GM18499 (cell line): ENCODE results near the gene TNNI2.

Source experiments
- ATAC-seq: cut with Tn5 transposase; IDR thresholded peaks from one replicate; pipeline ENCODE4 v1.9.1; 2021; ENCODE audit warnings: moderate number of reproducible peaks; ENCODE audit not compliant: insufficient read depth, unreplicated experiment

The TNNI2 gene

GRCh38 chr11:1857064-1857463, 18.3 kb downstream of the TNNI2 start:
- ATAC-seq, result no peak

DNA sequence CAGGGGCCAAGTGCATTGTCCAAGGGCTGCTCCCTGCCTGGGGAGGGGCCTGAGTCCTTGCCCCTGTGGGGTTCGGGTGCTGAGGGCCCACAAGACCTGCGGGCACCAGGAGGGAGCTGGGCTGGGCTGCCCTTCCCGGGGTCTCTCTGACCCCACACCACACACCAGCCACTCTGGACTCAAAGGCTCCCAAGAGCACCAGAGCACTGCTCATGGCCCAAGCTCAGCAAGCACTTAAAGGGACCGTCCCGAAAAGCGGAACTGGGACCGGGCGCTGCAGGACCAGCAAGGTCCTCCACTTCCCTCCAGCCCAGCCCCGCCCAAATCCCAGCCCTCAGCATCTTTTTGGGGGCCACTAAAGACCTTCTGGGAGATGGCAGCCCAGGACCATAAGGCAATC, 19.4 kb downstream of the TNNI2 start:
- ATAC-seq, result no peak

DNA sequence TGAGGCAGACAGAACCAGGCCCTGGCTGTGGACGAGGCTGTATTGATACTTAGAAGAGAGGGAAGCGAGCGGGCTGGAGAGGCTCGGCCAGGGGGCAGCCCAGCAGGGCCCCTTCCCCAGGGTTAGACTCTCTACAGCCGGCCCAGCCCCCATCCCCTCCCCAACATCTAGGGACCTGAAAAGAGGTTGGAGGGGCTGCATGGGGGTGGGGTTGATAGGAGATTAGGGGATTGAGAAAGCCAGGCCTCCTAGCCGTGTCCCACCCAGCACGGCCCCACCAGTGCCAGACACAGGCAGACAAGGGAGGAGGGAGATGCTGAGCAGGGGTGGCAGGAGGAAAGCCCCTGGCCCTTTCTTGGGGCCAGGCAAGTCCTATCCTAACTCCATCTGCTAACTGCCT, 19.8 kb downstream of the TNNI2 start:
- ATAC-seq, result no peak

DNA sequence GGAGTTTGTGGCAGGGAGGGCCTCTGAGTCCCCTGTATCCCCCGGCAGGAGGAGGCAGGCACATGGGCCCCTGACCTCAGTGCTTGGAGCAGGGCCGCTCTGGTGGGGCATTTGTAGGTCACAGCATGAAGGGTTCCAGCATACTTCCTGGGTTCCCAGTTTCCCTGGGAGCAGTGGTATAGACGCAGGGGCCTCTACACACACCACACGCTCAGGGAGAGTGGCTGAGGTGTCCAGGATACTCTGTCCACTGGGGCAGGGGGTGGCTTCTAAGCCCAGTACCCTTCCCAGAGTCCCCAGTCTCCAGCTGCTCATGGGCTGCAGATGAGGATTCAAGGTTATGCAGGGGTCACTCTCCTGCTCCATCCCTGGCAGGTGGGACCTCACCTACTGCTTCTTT, 20.2 kb downstream of the TNNI2 start:
- ATAC-seq, result no peak

DNA sequence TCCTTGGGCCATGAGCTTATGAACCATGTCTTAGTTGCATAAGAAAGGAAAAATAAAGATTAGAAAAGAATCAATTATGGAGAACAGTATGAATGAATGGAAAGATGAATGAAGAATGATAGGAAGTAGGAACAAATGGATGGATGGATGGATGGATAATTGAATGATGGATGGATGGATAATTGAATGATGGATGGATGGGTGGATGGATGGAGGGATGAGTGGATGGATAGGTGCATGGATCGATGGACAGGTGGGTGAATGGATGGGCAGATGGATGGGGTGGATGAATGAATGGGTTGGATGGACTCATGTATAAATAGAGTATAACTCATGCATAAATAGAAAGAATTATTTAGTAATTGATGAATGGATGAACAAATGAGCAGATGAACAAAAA, 21.3 kb downstream of the TNNI2 start:
- no peak for ATAC-seq

DNA sequence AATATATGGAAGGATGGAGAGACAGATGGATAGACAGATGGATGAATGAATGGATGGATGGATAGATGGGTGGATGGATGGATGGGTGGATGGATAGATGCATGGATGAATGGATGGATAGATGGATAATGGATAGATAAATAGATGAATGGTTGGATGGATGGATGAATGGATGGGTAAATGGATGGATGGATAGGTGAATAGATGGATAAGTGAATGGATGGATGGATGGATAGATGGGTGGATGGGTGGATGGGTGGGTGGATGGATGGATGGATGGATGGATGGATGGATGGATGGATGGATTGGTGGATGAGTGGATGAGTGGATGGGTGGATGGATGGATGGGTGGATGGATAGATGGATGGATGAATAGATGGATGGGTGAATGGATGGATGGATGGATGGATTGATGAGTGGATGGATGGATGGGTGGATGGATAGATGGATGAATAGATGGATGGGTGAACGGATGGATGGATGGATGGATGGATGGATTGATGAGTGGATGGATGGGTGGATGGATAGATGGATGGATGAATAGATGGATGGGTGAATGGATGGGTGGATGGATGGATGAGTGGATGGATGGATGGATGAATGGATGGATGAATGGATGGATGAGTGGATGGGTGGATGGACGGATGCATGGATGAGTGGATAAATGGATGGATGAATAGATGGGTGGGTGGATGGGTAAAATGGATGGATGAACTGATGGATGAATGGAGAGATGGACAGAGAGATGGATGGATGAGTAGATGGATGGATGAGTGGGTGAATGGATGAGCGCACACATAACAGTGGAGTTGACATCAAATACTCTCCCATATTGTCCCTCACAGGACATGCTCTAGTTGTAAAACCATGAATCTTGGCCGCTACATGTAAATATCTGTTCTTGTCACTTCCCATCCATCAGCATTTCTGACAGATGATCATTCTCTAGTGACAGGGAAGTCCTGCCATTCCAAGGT, 22.9 kb downstream of the TNNI2 start:
- no peak for ATAC-seq

GRCh38 chr11:1862588-1863351, 24.0 kb downstream of the TNNI2 start:
- ATAC-seq, result no peak

- no peak for ATAC-seq
These were observed 24.8 kb downstream of the TNNI2 start for GRCh38 chr11:1863352-1864216.

DNA sequence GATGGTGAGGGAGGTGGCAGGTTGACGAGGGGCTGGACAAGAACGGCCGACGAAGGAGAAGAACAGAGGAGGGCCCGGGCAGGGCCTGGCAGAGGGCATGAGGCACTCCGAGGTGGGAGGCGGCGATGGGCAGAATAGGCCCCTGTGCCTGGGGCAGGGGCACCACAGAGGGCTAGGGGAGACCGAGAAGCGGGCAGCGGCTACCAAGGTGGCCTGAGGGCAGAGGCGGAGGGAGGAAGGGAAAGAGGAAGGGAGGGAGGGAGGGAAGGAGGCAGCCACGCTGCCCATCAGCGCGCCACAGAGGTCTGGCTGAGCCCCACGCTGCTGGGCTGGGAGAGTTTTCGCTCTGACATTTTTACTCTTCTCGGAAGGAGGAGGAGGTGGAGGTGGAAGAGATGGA, 25.4 kb downstream of the TNNI2 start:
- ATAC-seq, result no peak

GRCh38 chr11:1864831-1865665, 26.3 kb downstream of the TNNI2 start:
- ATAC-seq, result no peak

DNA sequence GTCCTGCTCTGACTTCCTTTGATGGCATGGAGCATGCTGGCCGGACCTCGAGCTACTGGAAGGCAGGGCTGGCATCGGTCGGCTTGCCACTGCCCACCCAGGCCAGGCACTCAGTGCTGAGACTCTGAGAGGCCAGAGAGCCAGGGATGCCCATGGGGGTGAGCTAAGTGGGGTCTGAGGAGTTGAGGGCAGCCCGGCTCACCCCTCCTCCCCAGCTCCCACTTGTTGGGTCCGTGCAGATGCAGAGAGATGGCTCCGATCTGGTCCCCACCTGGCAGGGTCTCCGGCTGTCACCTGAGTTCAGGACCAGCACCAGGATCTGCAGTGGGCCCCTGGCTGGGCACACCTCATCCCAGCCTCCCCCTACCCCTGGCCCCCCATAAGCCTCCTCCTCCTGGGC, 27.4 kb downstream of the TNNI2 start:
- no peak for ATAC-seq

GRCh38 chr11:1866776-1867175, 28.0 kb downstream of the TNNI2 start:
- ATAC-seq, result no peak

DNA sequence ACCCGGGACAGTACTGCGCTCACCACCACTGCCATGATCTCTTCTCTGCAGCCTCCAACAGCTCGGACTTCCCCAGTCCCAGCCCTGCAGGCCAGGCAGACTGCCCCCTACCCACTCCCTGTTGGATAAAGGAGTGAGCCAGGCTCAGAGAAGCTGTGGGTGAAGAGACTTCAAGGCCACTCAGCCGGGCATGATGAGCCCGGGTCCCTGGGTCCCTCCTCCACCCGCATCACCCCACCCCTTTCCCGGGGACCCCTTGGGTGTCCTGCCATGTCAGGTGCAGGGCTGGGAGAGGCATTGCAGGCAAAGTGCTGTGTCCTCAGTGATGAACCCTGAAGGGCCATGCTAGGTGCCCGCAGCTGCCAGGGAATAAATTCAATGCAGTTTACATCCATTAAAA, 28.6 kb downstream of the TNNI2 start:
- no peak for ATAC-seq

DNA sequence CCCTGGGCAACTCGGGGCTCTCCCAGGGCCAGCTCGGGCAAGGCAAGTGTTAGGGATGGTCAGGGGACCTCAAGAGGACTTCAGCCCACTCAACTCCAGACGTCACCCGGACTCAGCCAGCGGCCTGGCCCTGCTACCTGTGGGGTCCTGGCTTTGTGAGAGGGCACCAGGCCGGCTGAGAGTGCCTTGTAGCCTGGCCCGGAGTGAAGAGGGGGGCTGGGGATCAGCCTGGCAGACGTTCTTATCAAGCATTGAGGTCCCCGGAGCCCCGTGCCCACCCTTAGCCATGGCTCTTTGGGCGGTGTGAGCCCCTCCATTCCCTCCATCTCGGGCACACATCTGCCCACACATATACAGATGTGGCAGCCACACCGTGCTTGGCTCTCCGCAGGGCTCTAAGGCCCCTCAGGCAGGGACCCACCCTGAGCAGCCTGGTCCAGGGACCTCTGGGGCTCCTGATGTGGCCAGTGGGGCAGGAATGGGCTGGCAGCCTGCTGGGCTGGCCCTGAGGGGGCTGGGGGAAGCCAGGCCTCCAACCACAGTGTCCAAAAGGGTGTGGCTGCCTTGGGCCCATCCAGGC, 29.4 kb downstream of the TNNI2 start:
- no peak for ATAC-seq

- ATAC-seq, result no peak
These were observed 30.0 kb downstream of the TNNI2 start for GRCh38 chr11:1868636-1869291.

DNA sequence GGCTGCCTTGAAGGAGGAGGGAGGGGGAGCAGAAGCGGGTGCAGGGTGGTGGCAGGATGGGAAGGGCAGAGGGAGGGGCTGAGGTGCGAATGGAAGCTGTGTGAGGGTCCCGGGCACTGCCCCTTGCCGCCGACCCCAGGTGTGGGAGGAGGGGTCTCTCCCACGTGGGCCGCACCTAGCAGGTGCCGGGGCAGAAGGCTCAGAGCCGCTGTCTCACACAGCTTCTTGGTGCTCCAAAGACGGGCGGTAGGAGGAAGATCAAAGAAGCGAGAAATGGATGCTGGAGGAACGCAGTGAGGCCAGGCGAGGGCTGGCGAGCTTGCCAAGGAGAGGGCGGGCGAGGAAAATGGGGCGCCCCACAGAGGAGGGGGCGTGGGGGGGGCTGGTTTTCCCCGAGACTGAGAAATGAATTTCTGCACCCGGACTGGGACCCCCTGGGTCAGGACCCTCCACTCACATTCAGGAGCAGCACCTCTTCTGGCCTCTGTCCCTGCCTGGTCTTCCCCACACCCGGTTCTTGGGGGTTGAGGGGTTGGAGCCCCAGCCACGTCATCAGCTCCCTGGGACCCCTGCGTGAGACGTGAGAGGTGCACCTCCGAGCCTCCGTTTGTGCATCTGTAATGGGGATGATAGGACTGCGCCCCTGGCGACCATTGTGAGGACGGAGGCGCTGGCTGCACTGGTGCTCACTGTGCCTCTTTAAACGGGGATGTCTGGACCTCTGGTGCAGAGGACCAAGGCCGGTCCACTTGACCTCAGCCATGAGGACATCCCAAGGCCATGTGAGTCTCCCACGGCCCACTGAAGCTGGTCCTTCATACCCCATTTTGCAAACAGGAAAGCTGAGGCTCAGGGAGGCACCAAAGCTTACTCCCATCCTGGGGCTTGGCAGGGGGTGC, 30.9 kb downstream of the TNNI2 start:
- no peak for ATAC-seq

GRCh38 chr11:1870326-1870696, 31.5 kb downstream of the TNNI2 start:
- ATAC-seq, result no peak
